H9 (cell line): ENCODE data around the gene CTNNA3. TPM values are rescaled to one million over a fixed set of nuclear protein-coding genes. Genes with fewer than 3 reads are reported as not detected.

Experiments
- DNase-seq: peaks from one replicate; pipeline ENCODE4 v3.0.0-alpha.2; 2017
- H2AFZ ChIP-seq: one replicate; pipeline ENCODE4 v1.6.1; 2013; ENCODE audit warnings: mild to moderate bottlenecking, low read length, control low read depth, moderate library complexity
- H2AK5ac ChIP-seq: 2 replicates; pipeline ENCODE4 v1.6.1; 2013; ENCODE audit warnings: low read length, control low read depth, mixed read lengths; ENCODE audit not compliant: insufficient read length
- H2BK120ac ChIP-seq: one replicate; pipeline ENCODE4 v1.6.1; 2013; ENCODE audit warnings: low read depth, mild to moderate bottlenecking, low read length, control low read depth, inconsistent platforms; ENCODE audit not compliant: poor library complexity, severe bottlenecking
- H2BK12ac ChIP-seq: 2 replicates; pipeline ENCODE4 v1.6.1; 2013; ENCODE audit warnings: low read length, control low read depth, mixed read lengths, low read depth; ENCODE audit not compliant: insufficient read length
- H2BK15ac ChIP-seq: 2 replicates; pipeline ENCODE4 v1.6.1; 2013; ENCODE audit warnings: low read depth, low read length, control low read depth
- H2BK20ac ChIP-seq: one replicate; pipeline ENCODE4 v1.6.1; 2013; ENCODE audit warnings: low read depth, mild to moderate bottlenecking, low read length, control low read depth, inconsistent platforms; ENCODE audit not compliant: poor library complexity, severe bottlenecking
- H2BK5ac ChIP-seq: 2 replicates; pipeline ENCODE4 v1.6.1; 2013; ENCODE audit warnings: low read length, control low read depth, mixed read lengths; ENCODE audit not compliant: insufficient read length
- H3K14ac ChIP-seq: 2 replicates; pipeline ENCODE4 v1.6.1; 2013; ENCODE audit warnings: low read length, control low read depth; ENCODE audit not compliant: insufficient read depth
- H3K18ac ChIP-seq: 2 replicates; pipeline ENCODE4 v1.6.1; 2013; ENCODE audit warnings: low read depth, mild to moderate bottlenecking, mixed read lengths, low read length, control low read depth; ENCODE audit not compliant: insufficient read length
- H3K23ac ChIP-seq: 2 replicates; pipeline ENCODE4 v1.6.1; 2013; ENCODE audit warnings: low read length, control low read depth, mixed read lengths, low read depth; ENCODE audit not compliant: insufficient read length
- H3K23me2 ChIP-seq: 2 replicates; pipeline ENCODE4 v1.6.1; 2013; ENCODE audit warnings: low read depth, mild to moderate bottlenecking, mixed read lengths, low read length, control low read depth; ENCODE audit not compliant: insufficient read length, poor library complexity, severe bottlenecking
- H3K27ac ChIP-seq: 2 replicates; pipeline ENCODE4 v1.5.1; 2013; ENCODE audit warnings: low read length, control low read depth, mixed read lengths, low read depth; ENCODE audit not compliant: insufficient read length
- H3K27me3 ChIP-seq: 2 replicates; pipeline ENCODE4 v1.6.1; 2013; ENCODE audit warnings: low read length, control low read depth, inconsistent platforms; ENCODE audit not compliant: insufficient read depth
- H3K4ac ChIP-seq: 2 replicates; pipeline ENCODE4 v1.6.1; 2013; ENCODE audit warnings: low read depth, mild to moderate bottlenecking, control low read depth, inconsistent platforms, low read length, moderate library complexity
- H3K4me1 ChIP-seq: 2 replicates; pipeline ENCODE4 v1.6.1; 2013; ENCODE audit warnings: low read length, control low read depth, inconsistent platforms; ENCODE audit not compliant: insufficient read depth
- H3K4me2 ChIP-seq: 2 replicates; pipeline ENCODE4 v1.6.1; 2013; ENCODE audit warnings: low read length, control low read depth, mixed read lengths; ENCODE audit not compliant: insufficient read length, insufficient read depth
- H3K56ac ChIP-seq: 2 replicates; pipeline ENCODE4 v1.6.1; 2013; ENCODE audit warnings: low read depth, mild to moderate bottlenecking, mixed read lengths, low read length, control low read depth; ENCODE audit not compliant: insufficient read length
- H3K79me1 ChIP-seq: 2 replicates; pipeline ENCODE4 v1.6.1; 2013; ENCODE audit warnings: low read depth, mild to moderate bottlenecking, moderate library complexity, low read length, control low read depth, inconsistent platforms; ENCODE audit not compliant: insufficient read depth, poor library complexity, severe bottlenecking
- H3K79me2 ChIP-seq: 2 replicates; pipeline ENCODE4 v1.6.1; 2013; ENCODE audit warnings: low read length, control low read depth, inconsistent platforms; ENCODE audit not compliant: insufficient read depth
- H3K9ac ChIP-seq: 2 replicates; pipeline ENCODE4 v1.6.1; 2013; ENCODE audit warnings: low read length, control low read depth, mixed read lengths; ENCODE audit not compliant: insufficient read length; ENCODE audit errors: extremely low read depth
- H3K9me3 ChIP-seq: one replicate; pipeline ENCODE4 v1.6.1; 2013; ENCODE audit warnings: low read depth, low read length, inconsistent platforms; ENCODE audit not compliant: control insufficient read depth
- H3T11ph ChIP-seq: one replicate; pipeline ENCODE4 v1.6.1; 2013; ENCODE audit warnings: mild to moderate bottlenecking, low read length, control low read depth, inconsistent platforms
- H4K20me1 ChIP-seq: one replicate; pipeline ENCODE4 v1.6.1; 2013; ENCODE audit not compliant: control insufficient read depth, insufficient read length, insufficient read depth
- H4K5ac ChIP-seq: 2 replicates; pipeline ENCODE4 v1.6.1; 2013; ENCODE audit warnings: low read depth, mild to moderate bottlenecking, mixed read lengths, low read length, control low read depth; ENCODE audit not compliant: insufficient read length
- H4K8ac ChIP-seq: replicated peaks from 2 replicates; pipeline ENCODE4 v1.6.1; 2013; ENCODE audit warnings: low read length, control low read depth, mixed read lengths, low read depth; ENCODE audit not compliant: insufficient read length
- H4K91ac ChIP-seq: 2 replicates; pipeline ENCODE4 v1.6.1; 2013; ENCODE audit warnings: low read depth, mild to moderate bottlenecking, moderate library complexity, mixed read lengths, low read length, control low read depth; ENCODE audit not compliant: insufficient read length
- H3K27ac Mint-ChIP-seq, 3 experiments: 2 replicates in 2 of 3; 3 replicates in 1 of 3; pipeline ENCODE4 v1.8.0; 2020 to 2021; ENCODE audit warnings: mixed read lengths in 3 of 3, mild to moderate bottlenecking in 1 of 3, moderate library complexity in 1 of 3
- H3K27me3 Mint-ChIP-seq: 2 replicates; pipeline ENCODE4 v1.8.0; 2021; ENCODE audit warnings: low read depth, mild to moderate bottlenecking, moderate library complexity, mixed read lengths
- H3K36me3 Mint-ChIP-seq, 3 experiments: 2 replicates in 2 of 3; 3 replicates in 1 of 3; pipeline ENCODE4 v1.8.0; 2020 to 2021; ENCODE audit warnings: low read depth in 3 of 3, mixed read lengths in 3 of 3; ENCODE audit not compliant: insufficient read depth in 1 of 3
- H3K4me1 Mint-ChIP-seq, 2 experiments: 2 replicates each; pipeline ENCODE4 v1.8.0; 2020; ENCODE audit warnings: mixed read lengths in 2 of 2
- H3K4me3 Mint-ChIP-seq, 2 experiments: 2 replicates in 1 of 2; 3 replicates in 1 of 2; pipeline ENCODE4 v1.8.0; 2020 to 2021; ENCODE audit warnings: mild to moderate bottlenecking in 2 of 2, mixed read lengths in 2 of 2, moderate library complexity in 1 of 2
- H3K9me3 Mint-ChIP-seq, 2 experiments: 2 replicates in 1 of 2; 3 replicates in 1 of 2; pipeline ENCODE4 v1.8.0; 2020; ENCODE audit warnings: mild to moderate bottlenecking in 2 of 2, mixed read lengths in 2 of 2, moderate library complexity in 1 of 2
- CTCF ChIP-seq: fragments of 200-600 bp; sonication (generic); conservative IDR thresholded peaks from 3 replicates; pipeline ENCODE4 v1.8.0; 2021; ENCODE audit warnings: antibody characterized with exemption, mild to moderate bottlenecking
- WGBS: extraction: QIAGEN DNeasy Blood & Tissue Kit; methylation state at CpG from one replicate; pipeline ENCODE4 v1.1.7; 2013; ENCODE audit warnings: missing lambda C conversion rate, low lambda C conversion rate, mixed read lengths; ENCODE audit not compliant: insufficient read length; ENCODE audit errors: extremely low coverage; 5-methylcytosine and 5-hydroxymethylcytosine counted together
- total RNA-seq: library from RNA; stranded (reverse); gene quantifications from 2 replicates; pipeline ENCODE4 v1.2.1, GENCODE V29; 2021

Gene CTNNA3
- total RNA-seq, 1 experiment from 2014 or later = 3.3 TPM

DNA sequence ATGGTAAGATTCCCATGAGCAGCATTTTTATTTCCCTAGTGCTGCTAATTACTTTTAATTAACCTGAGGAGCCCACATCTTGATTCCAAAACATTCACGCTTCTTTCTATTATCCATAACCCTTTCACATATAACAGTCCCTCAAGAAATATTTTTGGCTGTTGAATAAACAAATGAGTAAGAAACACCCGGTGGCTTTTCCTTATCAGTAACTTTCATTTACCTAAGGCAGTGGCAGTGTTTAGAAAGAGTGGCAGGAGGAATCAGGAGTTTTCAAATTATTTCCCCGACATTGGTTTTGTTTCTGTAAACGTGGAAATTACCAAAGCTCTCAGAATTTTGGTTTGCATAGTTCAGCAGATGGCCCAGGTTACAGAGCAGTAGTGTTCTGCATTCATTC, 1785.8 kb downstream of the CTNNA3 start:
- Histone ChIP-seq H3K14ac (no peak overlapping the region), H3K4ac (no peak overlapping the region), H3K4me2 (no peak overlapping the region), H3K79me2 (no peaks in the 10 kb centered on the region), H4K20me1 (no peaks in the 10 kb centered on the region), H4K5ac (no peak overlapping the region), H2AFZ (no peak overlapping the region), H3K9me3 (no peaks in the 10 kb centered on the region), H3K23me2 (no peaks in the 10 kb centered on the region), H2BK120ac (no peak overlapping the region), H4K91ac (no peak overlapping the region), H3K56ac (no peak overlapping the region), H2BK12ac (no peak overlapping the region), H3K27ac (no peak overlapping the region), H2BK5ac (no peak overlapping the region), H2BK15ac (no peak overlapping the region), H3K79me1 (no peaks in the 10 kb centered on the region), H3T11ph (no peak overlapping the region), H3K4me1 (no peaks in the 10 kb centered on the region), H2AK5ac (no peak overlapping the region), H3K9ac (no peak overlapping the region), H3K23ac (no peak overlapping the region), H3K18ac (no peak overlapping the region), H2BK20ac (no peak overlapping the region), H4K8ac (no peak overlapping the region), H3K27me3 (no peaks in the 10 kb centered on the region)
- no peaks in the 10 kb centered on the region for H3K27me3 Mint-ChIP-seq
- H3K27ac Mint-ChIP-seq = no peak overlapping the region
- H3K4me3 Mint-ChIP-seq = no peak overlapping the region
- no peaks in the 10 kb centered on the region; a peak in 1 of 7 replicates for H3K36me3 Mint-ChIP-seq
- TF ChIP-seq CTCF = no peak
- no peaks in the 10 kb centered on the region for H3K4me1 Mint-ChIP-seq
- H3K9me3 Mint-ChIP-seq = no peaks in the 10 kb centered on the region
- WGBS = 100% methylated on average over 1 of the region's 4 CpGs
- no peak for DNase-seq
